Measurements from ENCODE around the gene CLIC3.

DNA sequence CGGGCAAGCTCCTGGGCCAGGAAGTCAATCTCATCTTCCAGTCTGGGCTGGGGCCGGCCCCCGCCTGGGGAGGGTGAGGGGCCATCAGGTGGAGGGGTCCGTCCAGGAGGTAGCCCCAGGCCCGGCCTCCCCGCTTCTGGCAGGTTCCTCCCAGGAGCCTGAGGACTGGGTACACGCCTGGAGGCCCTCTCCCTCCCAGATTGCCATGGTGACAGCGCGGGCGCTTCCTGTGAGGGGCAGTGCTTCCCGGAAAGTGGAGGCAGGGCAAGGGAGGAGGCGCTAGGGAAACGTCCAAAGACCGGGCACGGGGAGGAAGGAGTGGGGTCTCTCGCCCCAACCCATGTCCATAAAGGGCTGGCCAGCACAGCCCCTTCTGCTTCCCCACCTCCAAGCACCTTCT lies 44.8 kb upstream of the CLIC3 start:
- no peak for TF ChIP-seq POLR2A (IDR thresholded peaks at IDR 0.05; ENCODE audit: low read depth, low read length)
- TF ChIP-seq TAF1 (IDR thresholded peaks at IDR 0.05; ENCODE audit: borderline replicate concordance, low read depth, low read length) = no peak
